ENCODE measurements around the gene ARX.

ARX gene

DNA sequence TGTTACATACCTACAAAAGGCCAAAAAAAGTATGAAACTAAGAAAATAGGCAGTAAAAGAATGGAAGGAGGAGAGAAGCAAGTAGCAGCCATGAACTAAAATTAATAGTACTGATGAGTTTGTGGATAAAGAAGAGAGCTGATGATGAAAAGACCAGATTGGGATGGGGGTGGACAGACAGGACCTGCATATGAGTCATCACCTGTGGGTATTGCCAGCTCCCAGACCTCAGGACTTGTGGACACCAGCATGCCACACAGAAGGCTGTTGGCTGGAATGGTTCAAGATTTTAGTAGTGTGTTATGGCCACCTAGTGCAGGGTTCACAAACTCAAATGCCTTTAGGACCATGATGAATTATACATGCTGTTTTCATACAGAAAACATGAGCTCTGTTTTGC is 58.9 kb downstream of the ARX start:
- Histone ChIP-seq H3K36me3 (ENCODE audit: control insufficient read depth in 1 of 2, insufficient read depth in 2 of 2, low read length in 2 of 2) (no peaks in the 10 kb centered on the region), H3K27ac (ENCODE audit: low read length) (no peak overlapping the region), H3K9me3 (ENCODE audit: control insufficient read depth in 1 of 2, low read length in 2 of 2) (no peaks in the 10 kb centered on the region), H3K4me3 (ENCODE audit: low read depth in 1 of 2, low read length in 2 of 2) (no peak overlapping the region), H3K4me1 (ENCODE audit: control insufficient read depth in 1 of 2, insufficient read depth in 2 of 2, low read length in 2 of 2) (no peaks in the 10 kb centered on the region), H3K27me3 (ENCODE audit: low read depth, low read length) (no peaks in the 10 kb centered on the region)

DNA sequence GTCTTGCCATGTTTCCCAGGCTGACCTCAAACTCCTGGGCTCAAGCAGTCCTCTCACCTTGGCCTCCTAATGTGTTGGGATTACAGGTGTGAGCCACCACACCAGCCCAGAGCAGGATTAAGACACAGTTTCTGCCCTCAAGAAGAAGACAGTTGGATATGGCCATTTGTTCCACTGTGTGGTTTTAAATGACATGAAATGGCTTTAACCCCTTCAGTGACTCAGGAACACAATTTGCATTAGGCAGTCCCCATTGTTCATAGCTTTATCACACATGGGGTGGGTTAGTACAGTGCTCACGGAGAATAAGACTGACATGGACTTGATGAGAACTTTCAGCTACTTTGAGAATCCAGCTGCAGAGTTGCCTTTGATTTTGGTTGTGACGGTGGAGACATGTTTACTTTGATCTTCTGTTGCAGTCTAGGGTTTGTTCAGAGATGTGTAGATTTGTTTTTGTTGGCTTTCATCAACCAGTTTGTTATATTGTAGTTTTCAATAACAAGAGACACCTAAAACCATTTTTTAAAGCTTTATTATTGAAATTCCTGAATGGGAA is 60.3 kb downstream of the ARX start:
- H3K9me3 ChIP-seq (ENCODE audit: control insufficient read depth in 1 of 2, low read length in 2 of 2), result no peaks in the 10 kb centered on the region
- H3K4me1 ChIP-seq (ENCODE audit: control insufficient read depth in 1 of 2, insufficient read depth in 2 of 2, low read length in 2 of 2), result no peaks in the 10 kb centered on the region
- no peaks in the 10 kb centered on the region for H3K36me3 ChIP-seq (ENCODE audit: control insufficient read depth in 1 of 2, insufficient read depth in 2 of 2, low read length in 2 of 2)
- no peak overlapping the region for H3K27ac ChIP-seq (ENCODE audit: low read length)
- no peak overlapping the region for H3K4me3 ChIP-seq (ENCODE audit: low read depth in 1 of 2, low read length in 2 of 2)
- H3K27me3 ChIP-seq (ENCODE audit: low read depth, low read length), result no peaks in the 10 kb centered on the region

DNA sequence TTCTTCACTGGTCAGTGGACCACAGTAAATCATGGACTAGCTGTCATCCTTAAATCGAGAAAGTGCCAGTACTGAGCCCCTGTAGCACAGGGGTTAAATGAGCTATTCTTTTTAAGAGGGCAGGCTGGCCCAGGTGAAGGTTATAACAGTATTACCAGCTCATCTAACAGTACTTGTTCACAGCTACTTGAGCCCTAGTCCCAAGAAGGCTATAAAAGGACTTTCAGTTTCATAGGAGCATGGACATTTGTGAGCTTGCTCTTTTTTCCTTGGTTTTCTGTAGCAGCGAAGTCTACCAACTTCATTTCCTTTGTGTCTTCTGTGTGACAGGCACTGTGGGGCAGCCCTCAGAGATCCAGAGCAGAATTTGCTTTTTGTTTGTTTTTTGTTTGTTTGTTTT is 61.0 kb downstream of the ARX start:
- H3K9me3 ChIP-seq (ENCODE audit: control insufficient read depth in 1 of 2, low read length in 2 of 2), result no peaks in the 10 kb centered on the region
- H3K27ac ChIP-seq (ENCODE audit: low read length), result no peak overlapping the region
- H3K36me3 ChIP-seq (ENCODE audit: control insufficient read depth in 1 of 2, insufficient read depth in 2 of 2, low read length in 2 of 2), result no peaks in the 10 kb centered on the region
- no peaks in the 10 kb centered on the region for H3K4me1 ChIP-seq (ENCODE audit: control insufficient read depth in 1 of 2, insufficient read depth in 2 of 2, low read length in 2 of 2)
- H3K4me3 ChIP-seq (ENCODE audit: low read depth in 1 of 2, low read length in 2 of 2), result no peak overlapping the region
- H3K27me3 ChIP-seq (ENCODE audit: low read depth, low read length), result no peaks in the 10 kb centered on the region

Data from muscle layer of duodenum (tissue), 2 donors.